HTR-8/SVneo (cell line): Measurements from ENCODE around the gene BORCS5.
A peak's percentile ranks its signal among the peaks of the same experiment; 100 is the strongest.

ENCODE experiments used
- DNase-seq: peaks from one replicate; pipeline ENCODE4 v3.0.0; 2011; ENCODE audit warnings: low spot score, mixed read lengths; ENCODE audit not compliant: insufficient read length
- FAIRE-seq: peaks from 2 replicates; lab custom pipeline; 2011; peaks lifted over from hg19 to GRCh38; lab: Jason Lieb, UNC

Gene BORCS5

GRCh38 chr12:12425616-12426015 lies 68.7 kb downstream of the BORCS5 start:
- FAIRE-seq: no peak

DNA sequence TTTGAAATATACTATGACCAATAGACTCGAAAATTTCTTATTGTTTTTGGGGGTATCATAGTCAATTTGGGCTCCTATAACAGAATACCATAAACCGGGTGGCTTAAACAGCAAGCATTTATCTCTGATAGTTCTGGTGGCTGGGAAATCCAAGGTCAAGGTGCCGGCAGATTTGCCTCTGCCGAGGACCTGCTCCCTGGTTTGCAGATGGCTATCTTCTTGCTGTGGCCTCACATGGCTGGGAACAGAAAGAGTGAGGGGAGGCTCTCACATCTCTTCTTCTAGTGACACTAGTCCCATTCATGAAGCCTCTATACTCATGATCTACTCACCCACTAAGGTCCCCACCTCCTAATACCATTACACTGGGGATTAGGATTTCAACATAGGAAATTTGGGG lies 70.7 kb downstream of the BORCS5 start:
- DNase-seq (no peak), FAIRE-seq (no peak)

More at GRCh38 chr12:12425616-12426015, 68.7 kb downstream of the BORCS5 start:
- no peak for DNase-seq

GRCh38 chr12:12428047-12428446 lies 71.2 kb downstream of the BORCS5 start:
- DNase-seq (no peak), FAIRE-seq (no peak)

DNA sequence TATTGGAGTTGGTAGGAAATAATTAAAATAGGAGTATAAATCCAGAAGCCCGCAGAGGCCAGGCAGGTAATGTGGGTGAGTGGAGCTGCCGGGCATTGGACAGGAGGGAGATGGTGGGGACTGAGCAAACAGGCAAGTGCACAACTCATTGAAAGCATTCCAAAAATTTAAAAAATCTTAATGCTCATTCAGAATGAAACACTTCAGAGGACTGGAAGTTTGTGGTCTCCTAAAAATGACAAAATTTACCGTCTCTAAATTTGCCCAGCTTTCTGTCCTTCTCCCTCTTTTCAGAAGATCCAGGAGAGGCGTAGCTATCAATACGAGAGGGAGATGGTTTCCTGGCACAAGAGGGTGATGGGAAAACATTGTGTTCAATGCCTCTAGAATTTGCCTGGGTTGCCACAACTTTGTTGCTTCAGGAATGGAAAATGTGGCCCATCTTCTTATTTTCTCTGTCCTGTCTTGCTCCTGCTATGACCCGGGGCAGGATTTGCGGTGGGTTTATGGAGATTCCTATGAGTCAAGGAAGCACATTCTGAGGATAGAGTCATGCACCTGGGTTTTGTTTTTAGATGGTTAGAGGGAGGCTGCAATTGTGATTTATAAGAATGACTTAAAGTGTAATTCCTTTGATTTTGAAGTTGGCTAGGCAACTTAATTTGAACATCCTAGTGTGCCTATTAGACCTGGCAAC lies 72.2 kb downstream of the BORCS5 start:
- FAIRE-seq (no peak), DNase-seq (peak; percentile 17)

GRCh38 chr12:12432364-12432763 lies 75.5 kb downstream of the BORCS5 start:
- DNase-seq (no peak), FAIRE-seq (no peak)

- no peak for FAIRE-seq
- DNase-seq: no peak
Observed at GRCh38 chr12:12433203-12433731, 76.4 kb downstream of the BORCS5 start.

- no peak for FAIRE-seq
- no peak for DNase-seq
Observed at GRCh38 chr12:12436831-12437345, 80.0 kb downstream of the BORCS5 start.

DNA sequence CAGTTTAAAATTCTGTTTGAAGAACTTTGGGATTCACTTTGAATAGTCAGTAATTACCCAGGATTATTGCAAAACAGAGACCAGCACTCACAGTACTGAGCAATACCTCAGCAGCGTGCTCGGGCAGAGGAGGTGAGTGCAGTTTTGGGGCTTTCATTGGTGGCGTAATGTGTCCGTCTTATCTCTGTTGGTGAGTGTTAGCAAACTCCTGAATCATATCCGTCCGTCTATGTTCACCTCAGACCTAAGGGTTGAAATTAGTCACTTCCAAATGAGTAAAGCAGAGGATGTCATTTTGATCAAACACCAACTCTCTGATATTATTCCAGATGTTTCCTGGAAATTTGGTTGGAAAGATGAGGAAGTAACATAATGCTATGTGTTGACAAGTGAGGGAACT lies 82.8 kb downstream of the BORCS5 start:
- DNase-seq: peak; percentile 10
- FAIRE-seq: no peak

GRCh38 chr12:12440784-12441428 lies 84.0 kb downstream of the BORCS5 start:
- no peak for FAIRE-seq
- DNase-seq: no peak

GRCh38 chr12:12441429-12441807 lies 84.5 kb downstream of the BORCS5 start:
- FAIRE-seq: no peak
- no peak for DNase-seq

DNA sequence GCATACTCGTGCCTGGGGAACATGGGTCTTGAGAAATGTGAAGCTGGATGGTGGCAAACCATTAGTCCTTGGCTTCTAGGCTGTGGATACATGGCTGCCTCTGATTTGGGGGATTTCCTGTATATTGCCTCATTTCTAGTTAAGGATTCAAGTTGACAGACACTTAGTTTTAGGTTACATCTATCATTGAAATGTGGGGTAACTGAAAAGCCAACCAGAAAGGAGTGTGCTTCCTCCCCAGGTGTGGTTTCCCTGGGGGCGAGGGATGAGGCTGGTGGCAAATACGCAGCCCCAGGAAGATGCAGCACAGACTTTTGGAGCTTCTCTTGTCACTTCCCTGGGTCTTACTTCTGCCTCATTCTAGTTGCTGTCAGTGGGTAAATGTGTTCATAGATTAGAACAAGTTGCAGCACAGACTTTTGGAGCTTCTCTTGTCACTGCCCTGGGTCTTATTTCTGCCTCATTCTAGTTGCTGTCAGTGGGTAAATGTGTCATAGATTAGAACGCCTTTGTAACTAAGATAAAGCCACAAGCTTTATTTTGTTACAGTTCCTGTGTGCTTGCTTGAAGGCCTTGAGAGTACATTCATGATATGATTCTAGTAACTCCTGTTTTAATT lies 85.1 kb downstream of the BORCS5 start:
- DNase-seq (no peak), FAIRE-seq (no peak)

DNA sequence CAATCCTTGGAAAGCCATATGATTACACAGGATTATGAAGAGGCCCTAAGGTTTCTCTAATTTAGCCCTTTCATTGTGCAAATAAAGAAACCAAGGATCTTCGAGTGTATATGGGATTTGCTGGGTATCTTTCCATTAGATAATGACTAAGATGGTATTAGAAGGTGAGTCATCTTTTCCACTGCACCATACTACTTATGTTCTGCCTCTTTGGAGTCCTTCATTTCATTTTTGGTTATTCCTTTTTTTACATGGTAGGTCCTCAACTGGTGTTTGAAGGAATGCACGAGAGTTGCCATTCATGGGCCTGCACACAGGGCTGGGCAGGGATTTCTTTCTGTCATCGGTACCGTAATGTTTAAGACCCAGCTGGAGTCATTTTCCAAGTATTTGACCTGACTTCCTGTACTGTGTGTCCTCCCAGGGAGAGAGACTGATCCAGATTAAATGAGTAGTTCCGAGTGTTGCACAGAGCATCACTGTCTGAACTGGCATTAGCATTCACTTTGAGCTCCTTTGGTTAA lies 85.7 kb downstream of the BORCS5 start:
- FAIRE-seq (no peak), DNase-seq (no peak)

- FAIRE-seq: no peak
- DNase-seq: no peak
Observed at GRCh38 chr12:12443431-12443878, 86.6 kb downstream of the BORCS5 start.

DNA sequence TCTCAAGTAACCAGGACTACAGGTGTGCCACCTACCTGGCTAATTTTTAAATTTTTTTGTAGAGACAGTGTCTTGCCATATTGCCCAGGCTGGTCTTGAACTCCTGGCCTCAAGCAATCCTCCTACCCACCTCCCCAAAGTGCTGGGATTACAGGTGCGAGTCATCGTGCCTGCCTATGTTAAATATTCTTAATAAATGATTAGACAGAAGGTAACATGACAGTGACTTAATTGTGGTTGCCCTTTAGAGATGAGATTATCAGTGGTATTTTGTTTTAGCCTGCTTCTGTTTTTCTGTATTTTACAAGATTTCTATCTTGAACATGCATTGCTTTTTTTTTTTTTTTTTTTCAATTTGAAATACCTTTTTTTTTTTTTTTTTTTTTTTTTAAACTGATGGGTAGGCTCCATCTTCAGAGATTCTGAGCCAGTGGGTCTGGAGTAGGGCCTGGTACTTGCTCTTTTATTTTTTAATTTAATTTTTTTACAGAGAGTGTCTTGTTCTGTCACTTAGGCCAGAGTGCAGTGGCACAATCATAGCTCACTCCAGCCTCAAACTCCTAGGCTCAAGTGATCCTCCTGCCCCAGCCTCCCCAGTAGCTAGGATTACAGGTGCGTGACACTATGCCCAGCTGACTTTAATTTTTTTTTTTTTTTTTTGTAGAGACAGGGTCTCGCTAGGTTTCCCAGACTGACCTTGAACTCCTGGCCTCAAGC lies 88.4 kb downstream of the BORCS5 start:
- FAIRE-seq (no peak), DNase-seq (no peak)

DNA sequence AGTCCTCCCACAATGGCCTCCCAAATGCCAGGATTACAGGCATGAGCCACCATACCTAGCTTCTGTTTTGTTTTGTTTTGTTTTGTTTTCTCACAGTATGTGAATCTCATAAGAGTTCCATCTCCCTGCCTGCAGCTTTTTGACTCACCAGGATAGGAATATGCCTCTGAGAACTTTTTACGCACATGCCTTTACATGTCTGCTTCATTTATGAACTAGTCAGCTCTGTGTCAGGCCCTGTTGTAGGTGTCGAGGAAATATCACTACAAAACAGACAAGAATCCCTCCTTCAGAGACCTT lies 89.0 kb downstream of the BORCS5 start:
- no peak for DNase-seq
- no peak for FAIRE-seq

GRCh38 chr12:12446786-12447185 lies 89.9 kb downstream of the BORCS5 start:
- FAIRE-seq (no peak), DNase-seq (no peak)

DNA sequence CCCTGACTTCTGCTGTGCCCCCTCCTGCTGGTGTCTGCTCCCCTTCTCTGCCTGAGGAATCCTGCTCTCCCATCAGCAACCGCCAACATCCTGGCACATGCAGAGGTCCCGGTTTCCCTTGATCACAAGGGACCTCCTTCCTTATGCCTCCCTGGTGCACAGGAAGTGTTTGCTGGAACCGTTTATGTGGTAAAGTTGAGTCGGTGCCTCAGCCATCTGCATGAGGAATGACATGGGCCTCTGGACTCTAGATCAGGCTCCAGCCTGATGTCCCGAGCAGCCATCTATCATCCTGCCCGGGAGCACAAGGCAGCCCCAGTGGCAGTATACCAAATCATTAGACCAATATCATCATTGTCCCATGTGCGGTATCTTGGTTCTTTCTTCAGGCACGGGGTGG lies 90.4 kb downstream of the BORCS5 start:
- FAIRE-seq (no peak), DNase-seq (no peak)

- no peak for FAIRE-seq
- DNase-seq: no peak
Observed at GRCh38 chr12:12447837-12448236, 91.0 kb downstream of the BORCS5 start.

DNA sequence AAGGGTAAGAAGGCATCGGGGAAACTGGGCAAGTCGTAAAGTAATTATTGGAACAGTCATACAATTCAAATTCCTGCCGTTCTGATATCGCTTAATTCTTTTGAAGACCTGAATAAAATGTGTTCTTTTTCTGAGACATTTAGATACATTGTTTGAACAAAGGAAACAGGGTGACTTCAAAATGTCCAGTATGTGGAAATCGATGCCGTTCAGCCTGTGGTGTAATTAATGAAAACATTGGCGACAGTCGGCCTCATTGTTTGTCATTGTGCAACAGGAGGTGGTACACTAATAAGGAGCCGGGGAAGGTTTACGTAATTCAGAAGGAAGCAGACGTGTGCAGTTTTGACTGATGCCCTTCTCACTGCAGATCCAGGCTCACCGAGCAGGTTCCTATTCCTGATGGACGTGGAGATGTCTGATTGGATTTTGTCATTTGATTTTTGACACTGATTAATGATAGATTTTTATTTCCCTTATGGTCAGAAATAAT lies 92.7 kb downstream of the BORCS5 start:
- no peak for DNase-seq
- FAIRE-seq: no peak

GRCh38 chr12:12450043-12450471 lies 93.2 kb downstream of the BORCS5 start:
- FAIRE-seq (no peak), DNase-seq (no peak)
